HG03039 (cell line): ENCODE measurements around the gene NXPH4.

Experiments used
- ATAC-seq: cut with Tn5 transposase; IDR thresholded peaks from one replicate; pipeline ENCODE4 v1.9.1; 2021; ENCODE audit warnings: mild to moderate bottlenecking, moderate library complexity; ENCODE audit not compliant: unreplicated experiment

Gene NXPH4

DNA sequence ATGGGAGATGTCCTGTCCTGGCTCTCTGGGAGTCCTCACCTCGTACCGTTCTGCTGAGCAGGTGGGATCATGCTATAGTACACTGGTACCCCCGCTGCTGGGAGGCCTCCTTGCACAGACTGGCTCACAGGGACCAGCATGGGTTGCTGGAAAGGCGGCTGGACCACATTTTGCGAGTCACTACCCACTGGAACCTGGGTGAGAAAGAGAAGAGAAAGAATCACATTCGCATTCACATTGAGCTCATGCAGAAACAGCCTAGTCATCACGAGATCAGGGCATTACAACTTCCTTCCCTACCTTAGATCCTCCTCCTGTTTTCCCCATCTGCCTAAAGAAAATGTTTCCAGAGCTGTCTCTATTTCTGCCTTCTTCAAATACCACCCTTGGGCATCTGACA is 51.7 kb downstream of the NXPH4 start:
- ATAC-seq: no peak

- no peak for ATAC-seq
These were observed 54.4 kb downstream of the NXPH4 start for GRCh38 chr12:57270966-57271470.

- ATAC-seq: no peak
These were observed 56.0 kb downstream of the NXPH4 start for GRCh38 chr12:57272337-57273151.

DNA sequence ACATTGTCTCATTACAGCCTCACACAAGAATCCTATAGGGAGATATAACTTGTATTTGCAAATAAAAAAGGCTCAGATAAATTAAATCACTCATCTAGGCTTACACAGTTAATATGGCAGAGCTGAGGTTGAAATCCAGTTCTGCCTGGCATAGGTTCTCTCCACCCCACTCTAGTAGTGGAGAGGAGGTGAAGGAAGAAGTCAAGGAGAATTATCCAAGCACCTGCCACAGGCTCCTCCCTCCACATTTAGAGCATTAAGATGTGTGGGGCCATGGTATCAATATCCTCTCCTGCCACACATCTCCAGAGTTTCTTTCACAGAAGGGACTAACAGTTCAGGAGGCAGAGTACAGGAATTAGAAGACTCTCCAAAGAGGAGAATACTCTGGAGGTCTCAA is 56.9 kb downstream of the NXPH4 start:
- ATAC-seq: no peak
